OCI-LY1 (cell line): ENCODE measurements around the gene CAVIN4.

Experiments used
- H2AFZ ChIP-seq: fragments of 200-600 bp; sonication (generic), shearing (Covaris generic); 2 replicates; pipeline ENCODE4 v1.6.0; 2014; ENCODE audit warnings: antibody characterized with exemption, mild to moderate bottlenecking, low read length
- H3F3A ChIP-seq: fragments of 200-600 bp; sonication (generic), shearing (Covaris generic); 2 replicates; pipeline ENCODE4 v1.6.0; 2014; ENCODE audit warnings: mild to moderate bottlenecking, antibody characterized with exemption, low read length, moderate library complexity; ENCODE audit not compliant: insufficient read depth
- H3K27ac ChIP-seq: fragments of 200-600 bp; sonication (generic); 2 replicates; pipeline ENCODE4 v1.5.1; 2014; ENCODE audit warnings: low read length, mixed run types, mild to moderate bottlenecking, low read depth; ENCODE audit not compliant: poor library complexity, severe bottlenecking
- H3K27me3 ChIP-seq: fragments of 200-600 bp; sonication (generic); 2 replicates; pipeline ENCODE4 v1.6.0; 2014; ENCODE audit warnings: antibody characterized with exemption, mild to moderate bottlenecking, low read length, moderate library complexity; ENCODE audit not compliant: insufficient read depth
- H3K36me3 ChIP-seq: fragments of 200-600 bp; sonication (generic); 2 replicates; pipeline ENCODE4 v1.6.1; 2014; ENCODE audit warnings: mild to moderate bottlenecking, antibody characterized with exemption, low read length, moderate library complexity, mixed read lengths; ENCODE audit not compliant: insufficient read depth
- H3K4me1 ChIP-seq: fragments of 200-600 bp; sonication (generic); 2 replicates; pipeline ENCODE4 v1.5.1; 2014; ENCODE audit warnings: mild to moderate bottlenecking, low read length, moderate library complexity; ENCODE audit not compliant: insufficient read depth, severe bottlenecking
- H3K4me2 ChIP-seq: fragments of 200-600 bp; sonication (generic), shearing (Covaris generic); 2 replicates; pipeline ENCODE4 v1.6.1; 2014; ENCODE audit warnings: low read length
- H3K4me3 ChIP-seq: fragments of 200-600 bp; sonication (generic); 2 replicates; pipeline ENCODE4 v1.5.1; 2014; ENCODE audit warnings: low read length, low read depth, mild to moderate bottlenecking, mixed read lengths; ENCODE audit not compliant: poor library complexity, severe bottlenecking
- H3K79me2 ChIP-seq: fragments of 200-600 bp; shearing (Covaris generic); 2 replicates; pipeline ENCODE4 v1.6.1; 2016; ENCODE audit warnings: mixed run types, low read length, mixed read lengths; ENCODE audit not compliant: insufficient read depth
- H3K9ac ChIP-seq: fragments of 200-600 bp; sonication (generic), shearing (Covaris generic); 2 replicates; pipeline ENCODE4 v1.6.1; 2014; ENCODE audit warnings: mild to moderate bottlenecking, low read length, mixed read lengths
- H3K9me2 ChIP-seq: fragments of 200-600 bp; sonication (generic), shearing (Covaris generic); 2 replicates; pipeline ENCODE4 v1.6.1; 2014; ENCODE audit warnings: low read depth, mild to moderate bottlenecking, low read length, mixed read lengths
- H3K9me3 ChIP-seq: fragments of 200-600 bp; shearing (Covaris generic); 2 replicates; pipeline ENCODE4 v1.6.1; 2014; ENCODE audit warnings: low read length, mixed read lengths
- H4K20me1 ChIP-seq: fragments of 200-600 bp; sonication (generic), shearing (Covaris generic); 2 replicates; pipeline ENCODE4 v1.6.0; 2016; ENCODE audit warnings: mild to moderate bottlenecking, low read length; ENCODE audit not compliant: insufficient read depth
- CTCF ChIP-seq: fragments of 200-600 bp; sonication (generic), shearing (Covaris generic); IDR thresholded peaks from 2 replicates; pipeline ENCODE4 v1.5.1; 2017; ENCODE audit warnings: mild to moderate bottlenecking, antibody characterized with exemption, low read length, moderate library complexity, mixed read lengths
- EZH2 ChIP-seq: fragments of 200-600 bp; sonication (generic), shearing (Covaris generic); IDR thresholded peaks from 2 replicates; pipeline ENCODE4 v1.8.0; 2017; ENCODE audit warnings: borderline replicate concordance, mixed run types, mild to moderate bottlenecking, antibody characterized with exemption, low read length, moderate library complexity, mixed read lengths

The CAVIN4 gene

GRCh38 chr9:100600521-100601079, 22.7 kb downstream of the CAVIN4 start:
- Histone ChIP-seq H3K36me3 (no peaks in the 10 kb centered on the region), H3K4me3 (no peak overlapping the region), H3K4me1 (peaks cover 15% of the 10 kb centered on the region), H3K9me3 (no peaks in the 10 kb centered on the region), H3K79me2 (no peaks in the 10 kb centered on the region), H3F3A (no peaks in the 10 kb centered on the region), H3K27ac (no peak overlapping the region), H4K20me1 (no peaks in the 10 kb centered on the region), H3K9ac (no peak overlapping the region), H3K4me2 (no peak overlapping the region), H2AFZ (no peak overlapping the region), H3K27me3 (no peaks in the 10 kb centered on the region), H3K9me2 (no peaks in the 10 kb centered on the region)
- no peak for TF ChIP-seq EZH2
- no peak for TF ChIP-seq CTCF

GRCh38 chr9:100601216-100601615, 23.3 kb downstream of the CAVIN4 start:
- TF ChIP-seq EZH2: no peak
- peak; percentile 85 for TF ChIP-seq CTCF
- Histone ChIP-seq H3K9me3 (no peaks in the 10 kb centered on the region), H3K27me3 (no peaks in the 10 kb centered on the region), H3K4me2 (no peak overlapping the region), H3K79me2 (no peaks in the 10 kb centered on the region), H3F3A (no peaks in the 10 kb centered on the region), H3K4me1 (peaks cover 15% of the 10 kb centered on the region), H3K4me3 (no peak overlapping the region), H3K9me2 (no peaks in the 10 kb centered on the region), H3K27ac (no peak overlapping the region), H2AFZ (no peak overlapping the region), H3K9ac (no peak overlapping the region), H4K20me1 (no peaks in the 10 kb centered on the region), H3K36me3 (no peaks in the 10 kb centered on the region)

GRCh38 chr9:100602342-100602801, 24.5 kb downstream of the CAVIN4 start:
- H3K9ac ChIP-seq: no peak overlapping the region
- no peaks in the 10 kb centered on the region for H4K20me1 ChIP-seq
- H2AFZ ChIP-seq: no peak overlapping the region
- H3K9me2 ChIP-seq: no peaks in the 10 kb centered on the region
- no peak overlapping the region for H3K4me3 ChIP-seq
- no peaks in the 10 kb centered on the region for H3K9me3 ChIP-seq
- no peak overlapping the region for H3K4me2 ChIP-seq
- H3K79me2 ChIP-seq: no peaks in the 10 kb centered on the region
- peaks cover 15% of the 10 kb centered on the region for H3K4me1 ChIP-seq
- no peaks in the 10 kb centered on the region for H3K36me3 ChIP-seq
- H3K27me3 ChIP-seq: no peaks in the 10 kb centered on the region
- TF ChIP-seq CTCF: peak; percentile 52
- no peak for TF ChIP-seq EZH2
- no peaks in the 10 kb centered on the region for H3F3A ChIP-seq
- no peak overlapping the region for H3K27ac ChIP-seq
